Measurements from ENCODE around the gene TMEM119. TPM values are rescaled to one million over a fixed set of nuclear protein-coding genes. Genes with fewer than 3 reads are reported as not detected.
"Not testable (repeated sequence)": the region's sequence is repeated elsewhere in the genome, so short reads cannot be mapped to it uniquely, and the experiment has no call there.

Gene TMEM119
- total RNA-seq, 2 donors from 2014 or later, result 3.0 to 4.3 TPM

GRCh38 chr12:108592033-108592909 is 5.6 kb downstream of the TMEM119 start:
- intact Hi-C loops (cut with DNase I), result no loop called here
- no peak for DNase-seq
- no peak for ATAC-seq

- no peak for ATAC-seq
Observed at GRCh38 chr12:108591267-108591980, 6.5 kb downstream of the TMEM119 start.

GRCh38 chr12:108590463-108590862 is 7.4 kb downstream of the TMEM119 start:
- ATAC-seq, DNase-seq: not testable (repeated sequence)

More at GRCh38 chr12:108591267-108591980, 6.5 kb downstream of the TMEM119 start:
- intact Hi-C loops (cut with DNase I), result no loop called here
- DNase-seq, result no peak

DNA sequence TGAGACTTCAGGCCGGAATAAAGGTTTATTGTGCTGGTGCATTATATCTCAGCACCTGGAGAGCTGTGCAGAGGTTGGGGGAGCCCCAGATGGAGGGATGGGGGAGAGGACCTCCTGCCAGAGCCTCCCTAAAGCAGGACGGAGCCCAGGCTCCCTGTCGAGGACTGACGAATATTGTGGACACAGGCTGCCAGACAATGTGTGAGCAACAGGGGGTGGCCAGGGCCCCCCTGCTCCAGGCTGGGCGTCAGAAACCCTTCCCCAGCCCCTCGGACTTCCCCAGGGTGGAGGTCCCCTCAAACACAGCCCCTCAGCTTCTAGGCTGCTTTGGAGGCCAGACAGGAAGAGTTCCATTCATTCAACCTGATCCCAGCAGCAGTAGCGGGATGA is 8.0 kb downstream of the TMEM119 start:
- DNase-seq (no peak), ATAC-seq (no peak)
- intact Hi-C loops (cut with DNase I), result no loop called here

More at GRCh38 chr12:108590463-108590862, 7.4 kb downstream of the TMEM119 start:
- intact Hi-C loops (cut with DNase I), result not testable (repeated sequence)

DNA sequence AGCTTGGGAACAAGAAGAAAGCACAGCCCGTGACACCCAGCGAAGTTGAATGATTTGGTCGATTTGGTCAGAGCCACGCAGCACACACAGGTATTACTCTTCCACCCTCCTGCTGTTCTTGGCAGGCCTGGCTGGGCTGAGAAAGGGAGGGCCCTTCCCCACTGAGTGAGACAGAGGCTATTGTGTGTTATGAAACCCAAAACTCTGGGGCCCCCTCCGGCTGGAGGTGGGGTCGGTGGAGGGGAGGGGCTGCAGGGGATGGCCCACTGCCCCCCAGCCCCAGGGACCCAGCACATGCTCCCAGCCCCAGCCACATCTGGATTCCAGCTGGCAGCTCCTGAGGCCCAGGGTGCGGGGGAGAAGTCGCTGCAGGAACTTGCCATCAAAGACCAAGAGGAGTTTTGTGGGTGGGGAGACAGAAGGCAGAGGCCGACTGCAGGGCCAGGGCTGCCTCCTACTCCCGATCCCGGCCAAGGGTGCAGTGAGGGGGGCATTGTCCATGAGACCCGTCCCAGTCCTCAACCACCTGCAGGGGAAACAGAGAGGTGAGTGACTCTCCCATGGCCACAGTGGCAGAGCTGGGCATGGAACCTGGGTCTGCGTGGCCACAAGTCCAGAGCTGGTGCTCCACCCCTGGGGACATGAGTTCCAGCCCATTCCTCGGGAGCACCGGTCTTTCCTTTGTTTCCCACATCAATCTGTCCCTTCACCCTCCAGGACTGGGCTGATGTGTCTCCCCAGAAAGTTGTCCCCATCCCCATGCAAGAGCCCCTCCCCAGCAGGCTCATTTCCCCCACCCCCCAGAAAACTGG is 8.7 kb downstream of the TMEM119 start:
- intact Hi-C loops (cut with DNase I), result no loop called here
- DNase-seq, result no peak

DNA sequence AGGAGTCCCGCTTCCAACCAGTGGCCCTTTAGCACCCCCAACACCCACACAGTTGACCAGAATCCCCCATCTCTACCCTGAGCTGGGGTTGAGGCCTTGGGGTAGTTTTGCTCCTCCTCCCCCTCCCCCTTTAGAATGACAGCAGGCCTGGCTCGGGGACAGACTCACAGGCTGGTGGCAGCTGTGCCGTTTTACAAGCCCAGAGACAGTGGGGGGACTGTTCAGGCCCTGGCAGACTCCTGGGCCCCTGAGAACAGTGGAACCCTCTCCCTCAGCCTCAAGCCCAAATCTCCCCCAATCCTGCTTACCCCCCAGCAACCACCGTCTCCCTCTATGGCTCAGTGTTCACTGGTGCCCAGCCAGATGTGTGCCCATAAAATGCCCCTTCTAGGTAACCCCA is 10.1 kb downstream of the TMEM119 start:
- intact Hi-C loops (cut with DNase I), result no loop called here
- ATAC-seq (peak in 1 of 2 donors; percentile 30), DNase-seq (no peak)

More for the DNA sequence above, 8.7 kb downstream of the TMEM119 start:
- ATAC-seq, result peak; percentile 46 to 73

DNA sequence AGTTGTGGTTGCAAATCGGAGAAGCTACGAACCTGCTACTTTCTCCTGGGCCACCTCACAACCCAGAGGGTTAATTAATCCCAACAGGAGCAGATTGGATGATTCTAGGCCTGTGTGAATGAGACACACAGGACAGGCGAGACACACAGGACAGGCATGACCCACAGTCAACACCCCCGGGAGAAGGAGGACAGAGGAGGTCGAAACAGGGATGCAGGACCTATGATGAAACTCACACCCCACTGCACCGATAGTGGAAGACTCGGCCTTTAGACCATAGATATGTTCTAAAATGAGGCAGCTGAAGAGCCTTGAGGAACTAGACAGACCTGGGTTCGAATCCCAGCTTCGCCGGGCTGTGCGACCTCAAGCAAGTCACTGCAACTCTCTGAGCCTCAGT is 11.6 kb downstream of the TMEM119 start:
- DNase-seq, result no peak
- intact Hi-C loops (cut with DNase I), result no loop called here
- no peak for ATAC-seq

- DNase-seq (no peak), ATAC-seq (no peak)
- intact Hi-C loops (cut with DNase I), result no loop called here
Observed at GRCh38 chr12:108585864-108586263, 12.0 kb downstream of the TMEM119 start.

GRCh38 chr12:108584456-108585065 is 13.3 kb downstream of the TMEM119 start:
- ATAC-seq (no peak), DNase-seq (no peak)
- intact Hi-C loops (cut with DNase I), result no loop called here

DNA sequence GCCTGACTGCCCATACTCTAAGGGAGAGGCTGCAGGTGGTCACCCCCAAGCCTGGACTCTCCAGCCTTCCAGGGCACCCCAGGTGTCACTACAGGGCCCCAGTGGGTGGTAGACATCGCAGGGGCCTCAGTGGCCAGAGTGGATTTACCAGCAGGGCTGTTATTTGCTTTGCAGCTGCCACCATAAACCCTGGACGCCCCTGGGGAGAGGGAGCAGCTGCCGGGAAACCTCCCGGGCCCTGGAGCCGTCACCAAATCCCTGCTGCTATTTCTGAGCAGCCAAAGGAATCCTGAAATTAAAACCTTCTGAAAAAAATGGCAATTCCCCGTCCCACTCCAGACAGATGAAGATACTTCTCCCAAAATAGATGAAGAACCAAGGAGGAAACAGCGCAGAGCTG is 13.9 kb downstream of the TMEM119 start:
- intact Hi-C loops (cut with DNase I), result no loop called here
- no peak for DNase-seq
- ATAC-seq, result no peak

DNA sequence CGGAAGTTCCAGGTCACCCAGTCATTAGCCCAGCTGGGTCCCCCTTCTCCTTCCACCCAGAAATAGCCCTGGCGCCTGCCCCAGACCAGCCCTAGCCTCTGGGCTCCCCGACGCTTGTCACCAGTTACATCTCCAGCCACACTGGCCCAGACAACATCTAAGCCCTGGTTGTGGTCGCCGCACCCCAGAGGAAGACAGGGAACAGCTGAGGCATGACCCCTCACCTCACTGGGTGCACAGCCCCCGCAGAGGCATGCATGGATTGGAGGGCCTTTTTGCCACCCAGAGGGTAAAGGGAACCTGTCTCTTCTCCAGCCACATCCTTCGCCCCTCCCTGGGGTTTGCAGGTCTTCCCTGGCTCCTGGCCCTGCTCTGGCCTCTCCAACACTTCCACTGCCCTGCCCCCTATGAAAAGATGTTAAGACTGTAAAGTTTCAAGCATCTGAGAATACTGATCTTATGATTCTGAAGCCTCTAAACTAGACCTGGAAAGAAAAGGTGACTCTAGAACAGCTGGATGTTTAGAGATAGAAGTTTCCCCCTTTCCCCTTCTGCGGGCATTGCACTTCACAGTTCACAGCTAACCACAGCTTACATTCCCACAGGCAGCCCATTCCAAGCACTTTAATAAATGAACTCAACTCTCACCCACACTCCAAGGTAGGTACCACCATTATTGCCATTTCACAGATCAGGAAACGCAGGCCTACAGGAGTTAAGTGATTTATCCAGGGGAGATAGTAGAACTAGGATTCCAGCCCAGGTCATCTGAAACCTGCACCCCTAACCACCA is 14.7 kb downstream of the TMEM119 start:
- peak in 1 of 2 donors; percentile 31 for ATAC-seq
- intact Hi-C loops (cut with DNase I), result no loop called here
- no peak for DNase-seq

- intact Hi-C loops (cut with DNase I), result no loop called here
- ATAC-seq (no peak), DNase-seq (no peak)
Observed at GRCh38 chr12:108582509-108582908, 15.4 kb downstream of the TMEM119 start.

DNA sequence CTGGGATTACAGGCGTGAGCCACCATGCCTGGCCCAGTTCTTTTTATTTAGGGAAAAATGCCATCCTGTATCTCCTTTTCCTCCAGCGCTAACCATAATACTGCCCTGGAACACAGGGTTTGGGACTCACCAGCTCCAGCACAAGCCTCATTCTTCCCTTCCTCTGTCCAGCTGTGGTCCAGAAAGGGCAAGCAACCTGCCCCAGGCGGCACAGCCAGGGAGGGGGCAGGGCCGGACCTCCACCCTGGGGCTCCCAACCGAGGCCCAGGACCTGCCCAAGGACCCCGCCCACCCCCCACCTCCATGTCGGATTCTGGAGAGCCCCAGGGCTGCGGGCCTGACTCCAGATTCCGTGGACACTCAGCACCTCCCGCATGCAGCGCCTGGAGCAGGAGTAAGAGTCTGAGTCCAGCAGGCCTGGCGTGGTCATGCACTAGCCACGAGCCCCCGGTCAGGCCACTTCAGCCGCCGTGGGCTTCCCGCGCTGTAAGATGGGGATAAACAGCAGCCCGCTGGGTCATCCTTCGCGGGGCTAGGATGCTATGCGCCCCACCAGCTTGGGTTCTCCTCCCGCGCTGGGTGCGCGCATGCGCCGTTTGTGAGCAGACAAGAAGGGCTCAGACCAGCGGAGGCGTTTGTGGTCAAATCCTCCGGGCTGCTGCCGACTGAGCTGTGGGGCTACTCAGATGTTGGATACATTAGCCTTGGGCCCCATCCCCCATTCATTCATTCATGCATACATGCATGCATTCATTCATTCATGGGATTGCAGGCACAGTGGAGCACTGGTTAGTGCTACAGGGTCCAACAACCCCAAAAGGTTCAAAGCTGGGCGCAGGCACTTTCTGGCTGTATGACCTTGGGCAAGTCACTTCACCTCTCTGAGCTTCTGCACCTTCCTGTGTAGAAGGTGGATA is 16.3 kb downstream of the TMEM119 start:
- intact Hi-C loops (cut with DNase I), result no loop called here
- ATAC-seq (no peak), DNase-seq (no peak)

- intact Hi-C loops (cut with DNase I), result no loop called here
- DNase-seq (no peak), ATAC-seq (peak in 1 of 2 donors; percentile 24)
Observed at GRCh38 chr12:108580531-108580930, 17.4 kb downstream of the TMEM119 start.

- intact Hi-C loops (cut with DNase I), result loop anchor here in 1 of 2 donors (10.0 kb wide), 1 partner anchor 236 kb away; no protein-coding TSS in a partner anchor
- ATAC-seq (no peak), DNase-seq (no peak)
Observed at GRCh38 chr12:108578813-108579212, 19.1 kb downstream of the TMEM119 start.

GRCh38 chr12:108578264-108578663 is 19.6 kb downstream of the TMEM119 start:
- DNase-seq, result no peak
- intact Hi-C loops (cut with DNase I), result loop anchor here in 1 of 2 donors (10.0 kb wide), 1 partner anchor 237 kb away; no protein-coding TSS in a partner anchor
- ATAC-seq, result no peak

DNA sequence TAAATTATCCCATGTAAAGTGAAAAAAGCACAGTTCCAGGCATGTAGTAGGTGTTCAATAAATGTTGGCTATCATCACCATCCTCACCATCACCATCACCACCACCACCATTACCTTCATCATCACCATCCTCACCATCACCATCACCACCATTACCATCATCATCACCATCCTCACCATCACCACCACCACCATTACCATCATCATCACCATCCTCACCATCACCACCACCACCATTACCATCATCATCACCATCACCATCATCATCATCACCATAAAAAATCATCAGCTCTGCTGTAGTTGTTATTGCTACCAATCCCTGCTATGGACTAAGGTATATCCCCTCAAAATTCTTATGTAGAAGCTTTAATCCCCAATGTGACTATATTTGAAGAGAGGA is 20.4 kb downstream of the TMEM119 start:
- intact Hi-C loops (cut with DNase I), result loop anchor here in 1 of 2 donors (10.0 kb wide), 1 partner anchor 237 kb away; no protein-coding TSS in a partner anchor
- DNase-seq (no peak), ATAC-seq (no peak)

Measured in left cardiac atrium (tissue), 4 donors.